Loucy (cell line): ENCODE results near the gene IFNL1.

ENCODE experiments used
- H2AFZ ChIP-seq: fragments of 200-600 bp; sonication (generic); 2 replicates; pipeline ENCODE4 v1.6.0; 2016; ENCODE audit warnings: antibody characterized with exemption, mild to moderate bottlenecking, low read length, moderate library complexity
- H3F3A ChIP-seq: fragments of 200-600 bp; 2 replicates; pipeline ENCODE4 v1.6.0; 2016; ENCODE audit warnings: antibody characterized with exemption, low read depth, mild to moderate bottlenecking
- H3K27me3 ChIP-seq: fragments of 200-600 bp; sonication (generic); 2 replicates; pipeline ENCODE4 v1.6.1; 2014; ENCODE audit warnings: low read length, mild to moderate bottlenecking; ENCODE audit not compliant: insufficient read depth, poor library complexity, severe bottlenecking
- H3K36me3 ChIP-seq: fragments of 200-600 bp; sonication (generic); 2 replicates; pipeline ENCODE4 v1.6.1; 2016; ENCODE audit warnings: low read length; ENCODE audit not compliant: insufficient read depth
- H3K4me1 ChIP-seq: fragments of 200-600 bp; sonication (generic); 2 replicates; pipeline ENCODE4 v1.5.1; 2014; ENCODE audit warnings: low read length, mild to moderate bottlenecking; ENCODE audit not compliant: insufficient read depth, poor library complexity, severe bottlenecking
- H3K4me2 ChIP-seq: fragments of 200-600 bp; sonication (generic); 2 replicates; pipeline ENCODE4 v1.6.0; 2014; ENCODE audit warnings: antibody characterized with exemption, low read length, low read depth, mild to moderate bottlenecking; ENCODE audit not compliant: poor library complexity, severe bottlenecking
- H3K4me3 ChIP-seq: fragments of 200-600 bp; sonication (generic); 2 replicates; pipeline ENCODE4 v1.5.1; 2014; ENCODE audit warnings: low read length, mild to moderate bottlenecking, mixed read lengths; ENCODE audit not compliant: poor library complexity, severe bottlenecking
- H3K79me2 ChIP-seq: fragments of 200-600 bp; sonication (generic); 2 replicates; pipeline ENCODE4 v1.6.1; 2014; ENCODE audit warnings: low read length; ENCODE audit not compliant: insufficient read depth
- H3K9ac ChIP-seq: fragments of 200-600 bp; sonication (generic); 2 replicates; pipeline ENCODE4 v1.6.0; 2014; ENCODE audit warnings: mild to moderate bottlenecking, low read depth, low read length, moderate library complexity; ENCODE audit not compliant: poor library complexity, severe bottlenecking
- H3K9me2 ChIP-seq: fragments of 200-600 bp; sonication (generic); replicated peaks from 2 replicates; pipeline ENCODE4 v1.6.1; 2016; ENCODE audit warnings: low read depth, low read length, mixed read lengths
- H3K9me3 ChIP-seq: fragments of 200-600 bp; sonication (generic); 2 replicates; pipeline ENCODE4 v1.6.1; 2014; ENCODE audit warnings: mild to moderate bottlenecking, antibody characterized with exemption, low read length, low read depth; ENCODE audit not compliant: insufficient read depth
- H4K20me1 ChIP-seq: fragments of 200-600 bp; sonication (generic); 2 replicates; pipeline ENCODE4 v1.6.0; 2014; ENCODE audit warnings: antibody characterized with exemption, low read length, mild to moderate bottlenecking; ENCODE audit not compliant: insufficient read depth, poor library complexity, severe bottlenecking
- EZH2phosphoT487 ChIP-seq: fragments of 200-600 bp; IDR thresholded peaks from 2 replicates; pipeline ENCODE4 v1.6.1; 2018; ENCODE audit warnings: antibody characterized with exemption, mild to moderate bottlenecking, moderate library complexity, borderline replicate concordance
- TF ChIP-seq, protein P1 (sequence below): fragments of 200-600 bp; sonication (generic); conservative IDR thresholded peaks from 2 replicates; pipeline ENCODE4 v1.5.1; 2014; ENCODE audit warnings: mild to moderate bottlenecking, antibody characterized with exemption, low read length

The IFNL1 gene

DNA sequence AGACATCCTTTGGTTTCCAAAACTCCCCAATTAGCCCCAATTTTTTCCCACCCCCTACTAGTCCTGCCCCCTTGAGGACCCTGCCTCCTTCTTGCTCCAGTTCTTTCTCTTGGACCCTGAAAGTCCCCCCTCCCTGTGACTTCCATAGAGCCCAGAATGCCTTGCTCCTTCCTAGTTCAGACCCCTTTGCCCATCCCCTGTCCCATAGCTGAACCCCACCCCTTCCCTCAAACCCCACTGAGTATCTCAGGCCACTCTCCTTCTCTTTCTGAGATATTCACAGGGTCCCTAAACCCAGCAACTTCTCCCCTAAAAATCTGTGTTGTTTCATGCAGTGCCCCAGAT is 25.6 kb downstream of the IFNL1 start:
- Histone ChIP-seq H4K20me1 (peaks cover 6% of the 10 kb centered on the region), H3K36me3 (no peaks in the 10 kb centered on the region), H3K27me3 (no peaks in the 10 kb centered on the region), H3K4me2 (no peak overlapping the region), H3K4me3 (no peak overlapping the region), H2AFZ (no peak overlapping the region), H3K4me1 (peaks cover 22% of the 10 kb centered on the region), H3K79me2 (peaks cover 26% of the 10 kb centered on the region; the same call in 1 of the 2 replicates), H3K9me2 (no peaks in the 10 kb centered on the region), H3F3A (no peaks in the 10 kb centered on the region), H3K9ac (no peak overlapping the region), H3K9me3 (no peaks in the 10 kb centered on the region)
- TF ChIP-seq, protein P1, sequence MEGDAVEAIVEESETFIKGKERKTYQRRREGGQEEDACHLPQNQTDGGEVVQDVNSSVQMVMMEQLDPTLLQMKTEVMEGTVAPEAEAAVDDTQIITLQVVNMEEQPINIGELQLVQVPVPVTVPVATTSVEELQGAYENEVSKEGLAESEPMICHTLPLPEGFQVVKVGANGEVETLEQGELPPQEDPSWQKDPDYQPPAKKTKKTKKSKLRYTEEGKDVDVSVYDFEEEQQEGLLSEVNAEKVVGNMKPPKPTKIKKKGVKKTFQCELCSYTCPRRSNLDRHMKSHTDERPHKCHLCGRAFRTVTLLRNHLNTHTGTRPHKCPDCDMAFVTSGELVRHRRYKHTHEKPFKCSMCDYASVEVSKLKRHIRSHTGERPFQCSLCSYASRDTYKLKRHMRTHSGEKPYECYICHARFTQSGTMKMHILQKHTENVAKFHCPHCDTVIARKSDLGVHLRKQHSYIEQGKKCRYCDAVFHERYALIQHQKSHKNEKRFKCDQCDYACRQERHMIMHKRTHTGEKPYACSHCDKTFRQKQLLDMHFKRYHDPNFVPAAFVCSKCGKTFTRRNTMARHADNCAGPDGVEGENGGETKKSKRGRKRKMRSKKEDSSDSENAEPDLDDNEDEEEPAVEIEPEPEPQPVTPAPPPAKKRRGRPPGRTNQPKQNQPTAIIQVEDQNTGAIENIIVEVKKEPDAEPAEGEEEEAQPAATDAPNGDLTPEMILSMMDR: no peak
- TF ChIP-seq EZH2phosphoT487: no peak

DNA sequence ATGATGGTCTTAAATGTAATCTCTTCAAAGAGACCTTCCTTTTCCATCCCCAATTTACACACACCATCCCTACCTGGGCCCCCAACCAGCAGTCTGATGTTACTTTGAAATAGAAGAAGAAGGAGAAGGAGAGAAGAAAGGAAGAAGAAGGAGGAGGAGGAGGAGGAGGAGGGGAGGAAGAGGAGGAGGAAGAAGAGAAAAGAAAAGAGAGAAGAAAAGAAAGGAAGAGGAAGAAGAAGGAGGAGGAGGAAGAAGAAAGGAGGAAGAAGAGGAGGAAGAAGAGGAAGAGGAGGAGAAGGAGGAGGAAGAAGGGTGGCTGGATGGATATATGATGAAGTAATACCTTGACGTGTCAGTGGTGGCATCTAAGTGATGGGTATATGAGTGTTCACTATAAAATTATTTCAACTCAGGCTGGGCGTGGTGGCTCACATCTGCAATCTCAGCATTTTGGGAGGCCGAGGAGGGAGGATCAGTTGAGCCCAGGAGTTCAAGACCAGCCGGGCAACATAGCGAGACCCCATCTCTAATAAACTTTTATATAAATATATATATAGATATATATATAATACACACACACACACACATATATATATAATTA is 28.1 kb downstream of the IFNL1 start:
- H4K20me1 ChIP-seq: peaks cover 10% of the 10 kb centered on the region
- H2AFZ ChIP-seq: no peak overlapping the region
- no peaks in the 10 kb centered on the region for H3K9me2 ChIP-seq
- H3K9ac ChIP-seq: no peak overlapping the region
- H3K79me2 ChIP-seq: peaks cover 12% of the 10 kb centered on the region; the same call in 1 of the 2 replicates
- H3K9me3 ChIP-seq: no peaks in the 10 kb centered on the region
- no peaks in the 10 kb centered on the region; the same call in 1 of the 2 replicates for H3F3A ChIP-seq
- peaks cover 9% of the 10 kb centered on the region for H3K4me1 ChIP-seq
- TF ChIP-seq, protein P1: no peak
- no peak for TF ChIP-seq EZH2phosphoT487
- peaks cover 3% of the 10 kb centered on the region; the same call in 1 of the 2 replicates for H3K36me3 ChIP-seq
- H3K4me3 ChIP-seq: no peak overlapping the region
- H3K4me2 ChIP-seq: no peak overlapping the region
- no peaks in the 10 kb centered on the region for H3K27me3 ChIP-seq

DNA sequence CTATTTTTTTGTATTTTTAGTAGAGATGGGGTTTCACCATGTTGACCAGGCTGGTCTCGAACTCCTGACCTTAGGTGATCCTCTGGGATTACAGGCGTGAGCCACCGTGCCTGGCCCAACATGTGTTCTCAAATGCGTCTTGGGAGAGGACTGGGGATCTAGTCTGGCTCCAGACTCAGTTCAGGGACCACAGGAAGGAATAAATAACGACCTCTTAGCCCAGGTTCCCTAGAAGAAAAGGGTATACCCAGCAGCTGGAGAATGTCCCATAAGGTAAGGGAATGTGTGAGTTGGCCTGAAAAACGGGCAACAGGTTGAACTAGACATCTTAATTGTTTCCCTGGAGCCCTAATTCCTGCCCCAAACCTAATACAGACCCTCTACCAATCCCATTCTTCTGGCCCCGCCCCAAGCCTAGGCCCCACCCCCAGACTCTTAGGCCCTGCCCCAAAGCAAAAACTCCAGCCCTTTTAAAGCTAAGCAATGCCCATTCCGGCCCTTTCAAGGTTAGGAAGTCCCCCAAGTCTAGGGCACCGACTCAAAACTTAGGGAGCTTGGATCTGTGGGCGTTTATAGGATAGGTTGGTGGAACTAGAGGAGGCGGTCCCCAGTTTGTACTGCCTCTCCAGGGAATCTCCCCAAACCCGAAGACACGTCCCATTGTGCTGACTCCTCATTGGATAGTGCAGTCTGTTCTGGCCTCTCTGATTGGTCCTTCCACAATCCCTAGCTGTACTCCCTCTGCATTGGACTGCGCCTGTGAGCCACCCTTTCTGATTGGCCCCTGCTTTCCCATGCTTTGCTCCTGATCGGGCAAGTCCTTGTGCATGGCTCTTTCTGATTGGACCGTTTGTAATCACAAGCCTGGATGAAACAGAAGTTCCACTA is 29.8 kb downstream of the IFNL1 start:
- H3K27me3 ChIP-seq: no peaks in the 10 kb centered on the region
- TF ChIP-seq EZH2phosphoT487: no peak
- TF ChIP-seq, protein P1: no peak
- H3K4me1 ChIP-seq: peaks cover under 1% of the 10 kb centered on the region
- no peak overlapping the region for H3K9ac ChIP-seq
- H3K4me2 ChIP-seq: no peak overlapping the region
- H3F3A ChIP-seq: no peaks in the 10 kb centered on the region; the same call in 1 of the 2 replicates
- H3K9me3 ChIP-seq: no peaks in the 10 kb centered on the region
- H2AFZ ChIP-seq: no peak overlapping the region
- H3K36me3 ChIP-seq: peaks cover 3% of the 10 kb centered on the region; the same call in 1 of the 2 replicates
- H3K9me2 ChIP-seq: no peaks in the 10 kb centered on the region
- H4K20me1 ChIP-seq: peaks cover 4% of the 10 kb centered on the region
- peaks cover 6% of the 10 kb centered on the region for H3K79me2 ChIP-seq
- no peak overlapping the region for H3K4me3 ChIP-seq
